Stimulated activated CD8-positive, alpha-beta memory T cell treated with anti-CD3 and anti-CD28 coated beads, Interleukin-15, amount 100 ng/mL, for 1 hour (primary cell): ENCODE data around the gene EPHB2.

Source experiments
- DNase-seq: peaks from one replicate; pipeline ENCODE4 v3.0.0-alpha.2; 2020; ENCODE audit warnings: low read depth

EPHB2 gene

GRCh38 chr1:22955146-22955545 is 244.5 kb downstream of the EPHB2 start:
- no peak for DNase-seq

GRCh38 chr1:22957066-22957465 is 246.4 kb downstream of the EPHB2 start:
- no peak for DNase-seq

- no peak for DNase-seq
Observed at GRCh38 chr1:22958556-22958955, 247.9 kb downstream of the EPHB2 start.

- DNase-seq = no peak
Observed at GRCh38 chr1:22959545-22960360, 249.1 kb downstream of the EPHB2 start.

- DNase-seq = no peak
Observed at GRCh38 chr1:22962558-22962957, 251.9 kb downstream of the EPHB2 start.

- DNase-seq = no peak
Observed at GRCh38 chr1:22963044-22963677, 252.5 kb downstream of the EPHB2 start.

- DNase-seq = no peak
Observed at GRCh38 chr1:22966309-22966708, 255.7 kb downstream of the EPHB2 start.

- DNase-seq = no peak
Observed at GRCh38 chr1:22967833-22968232, 257.2 kb downstream of the EPHB2 start.

GRCh38 chr1:22969304-22969709 is 258.7 kb downstream of the EPHB2 start:
- DNase-seq = no peak

GRCh38 chr1:22970096-22970495 is 259.5 kb downstream of the EPHB2 start:
- no peak for DNase-seq
